ENCODE measurements around the gene ATG7.

GRCh38 chr3:11400213-11400612 lies 128.0 kb downstream of the ATG7 start:
- no peak for TF ChIP-seq CTCF (IDR thresholded peaks at IDR 0.05)
- TF ChIP-seq POLR2A (IDR thresholded peaks at IDR 0.05) = no peak

Measured in heart left ventricle (tissue), 13 donors.